ENCODE measurements around the gene TMEM184A. TPM values are rescaled to one million over a fixed set of nuclear protein-coding genes. Genes with fewer than 3 reads are reported as not detected.

The TMEM184A gene
- total and polyA plus RNA-seq, 10 of the 15 experiments (the other 5 are each of a cell fraction or from before 2014, with no cell fraction given) = 0.04 to 0.15 TPM; not detected in 8

DNA sequence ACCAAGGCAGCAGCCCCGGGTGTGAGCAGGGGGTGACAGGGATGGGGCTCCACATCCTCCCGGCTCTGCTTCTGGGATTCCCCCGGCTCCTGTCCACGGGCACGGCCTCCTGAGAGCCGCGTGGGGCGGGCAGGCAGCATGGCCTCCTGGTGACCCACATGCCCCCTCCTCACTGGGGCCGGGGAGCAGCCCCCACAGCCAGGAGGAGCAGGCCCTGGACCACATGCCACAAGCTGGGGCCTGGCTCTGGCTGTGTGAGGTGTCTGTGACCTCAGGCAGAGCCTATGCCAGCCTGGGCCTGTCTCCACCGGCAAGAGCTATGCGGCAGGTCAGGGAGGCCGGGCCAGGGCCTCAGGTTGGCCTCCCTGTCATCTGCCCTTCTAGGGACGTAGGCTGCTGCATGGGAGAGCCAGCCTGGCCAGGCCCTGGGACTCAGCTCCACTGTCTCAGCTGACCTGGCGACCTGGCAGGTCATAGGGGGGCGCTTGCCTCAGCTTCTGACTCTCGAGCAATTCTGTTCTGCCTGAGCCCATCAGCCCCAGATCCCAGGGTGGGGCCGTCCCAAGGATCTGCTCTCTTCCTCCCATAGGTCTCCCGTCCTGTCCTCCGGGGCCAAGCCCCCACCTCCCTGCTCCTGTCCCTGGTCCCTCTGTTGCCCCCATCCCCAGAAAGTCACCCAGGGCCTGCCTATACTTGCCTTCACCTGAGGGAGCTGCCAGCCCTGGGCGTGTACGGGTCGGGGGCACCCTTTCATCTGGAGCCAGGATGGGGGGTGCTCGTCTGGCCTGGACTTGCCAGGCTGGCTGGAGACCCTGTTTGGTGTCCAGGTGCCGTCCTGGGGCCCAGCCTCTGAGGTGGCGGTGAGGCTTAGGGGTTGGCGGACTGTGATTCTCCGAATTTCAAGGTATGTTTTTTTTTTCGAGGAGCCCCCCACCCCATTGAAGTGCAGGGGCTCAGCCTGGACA lies 3.9 kb upstream of the TMEM184A start:
- Histone ChIP-seq H3K36me3 (ENCODE audit: control insufficient read depth in 2 of 2, insufficient read depth in 2 of 2, low read length in 1 of 2) (no peaks in the 10 kb centered on the region), H3K4me2 (ENCODE audit: control insufficient read depth, insufficient read depth) (no peak overlapping the region), H3K4me3 (no peak overlapping the region), H4K20me1 (ENCODE audit: control insufficient read depth, insufficient read depth) (no peaks in the 10 kb centered on the region), H3K79me2 (ENCODE audit: control insufficient read depth, insufficient read depth, low read length) (no peaks in the 10 kb centered on the region), H3K27ac (ENCODE audit: control insufficient read depth, insufficient read depth) (no peak overlapping the region), H3K9me3 (replicated peaks; ENCODE audit: control insufficient read depth, insufficient read depth, low read length) (no peaks in the 10 kb centered on the region), H3K4me1 (ENCODE audit: control insufficient read depth, insufficient read depth, low read length) (no peaks in the 10 kb centered on the region), H3K9ac (ENCODE audit: control insufficient read depth, insufficient read depth, low read length) (no peak overlapping the region), H2AFZ (ENCODE audit: control insufficient read depth, low read depth, low read length) (no peak overlapping the region), H3K27me3 (replicated peaks in 1 of 2; ENCODE audit: control insufficient read depth in 2 of 2, insufficient read depth in 2 of 2, low read length in 1 of 2) (no peaks in the 10 kb centered on the region)
- in situ Hi-C loops (cut with MboI) (no loop called here), intact Hi-C loops (cut with micrococcal nuclease; ENCODE audit: unreplicated experiment) (no loop called here)
- ChIA-PET RAD21 (ENCODE audit: unreplicated experiment) (interaction anchor here (0.5 kb wide), 1 partner anchor 1138 kb away, joined by 3 read pairs; no protein-coding TSS in a partner anchor), POLR2A (no interaction called here), CTCF (no interaction called here), SMC1A (ENCODE audit: uncharacterized antibody, unreplicated experiment) (no interaction called here)
- no TSS peak for BruUV-seq (replicated peaks)
- no peak for ATAC-seq
- 31% methylated on average over 21 of the region's 28 CpGs for WGBS (ENCODE audit: insufficient coverage, insufficient replicate concordance, low lambda C conversion rate, missing lambda C conversion rate)
- TF ChIP-seq STAT3 (IDR thresholded peaks at IDR 0.05; ENCODE audit: low read depth, low read length) = no peak
- TF ChIP-seq, protein P1, sequence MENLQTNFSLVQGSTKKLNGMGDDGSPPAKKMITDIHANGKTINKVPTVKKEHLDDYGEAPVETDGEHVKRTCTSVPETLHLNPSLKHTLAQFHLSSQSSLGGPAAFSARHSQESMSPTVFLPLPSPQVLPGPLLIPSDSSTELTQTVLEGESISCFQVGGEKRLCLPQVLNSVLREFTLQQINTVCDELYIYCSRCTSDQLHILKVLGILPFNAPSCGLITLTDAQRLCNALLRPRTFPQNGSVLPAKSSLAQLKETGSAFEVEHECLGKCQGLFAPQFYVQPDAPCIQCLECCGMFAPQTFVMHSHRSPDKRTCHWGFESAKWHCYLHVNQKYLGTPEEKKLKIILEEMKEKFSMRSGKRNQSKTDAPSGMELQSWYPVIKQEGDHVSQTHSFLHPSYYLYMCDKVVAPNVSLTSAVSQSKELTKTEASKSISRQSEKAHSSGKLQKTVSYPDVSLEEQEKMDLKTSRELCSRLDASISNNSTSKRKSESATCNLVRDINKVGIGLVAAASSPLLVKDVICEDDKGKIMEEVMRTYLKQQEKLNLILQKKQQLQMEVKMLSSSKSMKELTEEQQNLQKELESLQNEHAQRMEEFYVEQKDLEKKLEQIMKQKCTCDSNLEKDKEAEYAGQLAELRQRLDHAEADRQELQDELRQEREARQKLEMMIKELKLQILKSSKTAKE (IDR thresholded peaks at IDR 0.05; ENCODE audit: low read depth, poor library complexity, severe bottlenecking) = no peak
- TF ChIP-seq SIX5 (IDR thresholded peaks at IDR 0.05; ENCODE audit: low read depth, low read length, severe bottlenecking) = no peak
- TF ChIP-seq, protein P2, sequence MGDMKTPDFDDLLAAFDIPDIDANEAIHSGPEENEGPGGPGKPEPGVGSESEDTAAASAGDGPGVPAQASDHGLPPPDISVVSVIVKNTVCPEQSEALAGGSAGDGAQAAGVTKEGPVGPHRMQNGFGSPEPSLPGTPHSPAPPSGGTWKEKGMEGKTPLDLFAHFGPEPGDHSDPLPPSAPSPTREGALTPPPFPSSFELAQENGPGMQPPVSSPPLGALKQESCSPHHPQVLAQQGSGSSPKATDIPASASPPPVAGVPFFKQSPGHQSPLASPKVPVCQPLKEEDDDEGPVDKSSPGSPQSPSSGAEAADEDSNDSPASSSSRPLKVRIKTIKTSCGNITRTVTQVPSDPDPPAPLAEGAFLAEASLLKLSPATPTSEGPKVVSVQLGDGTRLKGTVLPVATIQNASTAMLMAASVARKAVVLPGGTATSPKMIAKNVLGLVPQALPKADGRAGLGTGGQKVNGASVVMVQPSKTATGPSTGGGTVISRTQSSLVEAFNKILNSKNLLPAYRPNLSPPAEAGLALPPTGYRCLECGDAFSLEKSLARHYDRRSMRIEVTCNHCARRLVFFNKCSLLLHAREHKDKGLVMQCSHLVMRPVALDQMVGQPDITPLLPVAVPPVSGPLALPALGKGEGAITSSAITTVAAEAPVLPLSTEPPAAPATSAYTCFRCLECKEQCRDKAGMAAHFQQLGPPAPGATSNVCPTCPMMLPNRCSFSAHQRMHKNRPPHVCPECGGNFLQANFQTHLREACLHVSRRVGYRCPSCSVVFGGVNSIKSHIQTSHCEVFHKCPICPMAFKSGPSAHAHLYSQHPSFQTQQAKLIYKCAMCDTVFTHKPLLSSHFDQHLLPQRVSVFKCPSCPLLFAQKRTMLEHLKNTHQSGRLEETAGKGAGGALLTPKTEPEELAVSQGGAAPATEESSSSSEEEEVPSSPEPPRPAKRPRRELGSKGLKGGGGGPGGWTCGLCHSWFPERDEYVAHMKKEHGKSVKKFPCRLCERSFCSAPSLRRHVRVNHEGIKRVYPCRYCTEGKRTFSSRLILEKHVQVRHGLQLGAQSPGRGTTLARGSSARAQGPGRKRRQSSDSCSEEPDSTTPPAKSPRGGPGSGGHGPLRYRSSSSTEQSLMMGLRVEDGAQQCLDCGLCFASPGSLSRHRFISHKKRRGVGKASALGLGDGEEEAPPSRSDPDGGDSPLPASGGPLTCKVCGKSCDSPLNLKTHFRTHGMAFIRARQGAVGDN (IDR thresholded peaks at IDR 0.05) = no peak
- TF ChIP-seq, protein P3, sequence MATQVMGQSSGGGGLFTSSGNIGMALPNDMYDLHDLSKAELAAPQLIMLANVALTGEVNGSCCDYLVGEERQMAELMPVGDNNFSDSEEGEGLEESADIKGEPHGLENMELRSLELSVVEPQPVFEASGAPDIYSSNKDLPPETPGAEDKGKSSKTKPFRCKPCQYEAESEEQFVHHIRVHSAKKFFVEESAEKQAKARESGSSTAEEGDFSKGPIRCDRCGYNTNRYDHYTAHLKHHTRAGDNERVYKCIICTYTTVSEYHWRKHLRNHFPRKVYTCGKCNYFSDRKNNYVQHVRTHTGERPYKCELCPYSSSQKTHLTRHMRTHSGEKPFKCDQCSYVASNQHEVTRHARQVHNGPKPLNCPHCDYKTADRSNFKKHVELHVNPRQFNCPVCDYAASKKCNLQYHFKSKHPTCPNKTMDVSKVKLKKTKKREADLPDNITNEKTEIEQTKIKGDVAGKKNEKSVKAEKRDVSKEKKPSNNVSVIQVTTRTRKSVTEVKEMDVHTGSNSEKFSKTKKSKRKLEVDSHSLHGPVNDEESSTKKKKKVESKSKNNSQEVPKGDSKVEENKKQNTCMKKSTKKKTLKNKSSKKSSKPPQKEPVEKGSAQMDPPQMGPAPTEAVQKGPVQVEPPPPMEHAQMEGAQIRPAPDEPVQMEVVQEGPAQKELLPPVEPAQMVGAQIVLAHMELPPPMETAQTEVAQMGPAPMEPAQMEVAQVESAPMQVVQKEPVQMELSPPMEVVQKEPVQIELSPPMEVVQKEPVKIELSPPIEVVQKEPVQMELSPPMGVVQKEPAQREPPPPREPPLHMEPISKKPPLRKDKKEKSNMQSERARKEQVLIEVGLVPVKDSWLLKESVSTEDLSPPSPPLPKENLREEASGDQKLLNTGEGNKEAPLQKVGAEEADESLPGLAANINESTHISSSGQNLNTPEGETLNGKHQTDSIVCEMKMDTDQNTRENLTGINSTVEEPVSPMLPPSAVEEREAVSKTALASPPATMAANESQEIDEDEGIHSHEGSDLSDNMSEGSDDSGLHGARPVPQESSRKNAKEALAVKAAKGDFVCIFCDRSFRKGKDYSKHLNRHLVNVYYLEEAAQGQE (IDR thresholded peaks at IDR 0.05; ENCODE audit: low read depth, low read length) = no peak
- no peak for TF ChIP-seq IKZF2 (IDR thresholded peaks at IDR 0.05)
- DNase-seq (ENCODE audit: low read depth, low spot score) = no peak
- FAIRE-seq = no peak

All from GM12878 (cell line).